ENCODE measurements around the gene CTTN. TPM values are rescaled to one million over a fixed set of nuclear protein-coding genes. Genes with fewer than 3 reads are reported as not detected.

CTTN gene
- total RNA-seq, 4 donors from 2014 or later = 261 to 536 (median 402) TPM

DNA sequence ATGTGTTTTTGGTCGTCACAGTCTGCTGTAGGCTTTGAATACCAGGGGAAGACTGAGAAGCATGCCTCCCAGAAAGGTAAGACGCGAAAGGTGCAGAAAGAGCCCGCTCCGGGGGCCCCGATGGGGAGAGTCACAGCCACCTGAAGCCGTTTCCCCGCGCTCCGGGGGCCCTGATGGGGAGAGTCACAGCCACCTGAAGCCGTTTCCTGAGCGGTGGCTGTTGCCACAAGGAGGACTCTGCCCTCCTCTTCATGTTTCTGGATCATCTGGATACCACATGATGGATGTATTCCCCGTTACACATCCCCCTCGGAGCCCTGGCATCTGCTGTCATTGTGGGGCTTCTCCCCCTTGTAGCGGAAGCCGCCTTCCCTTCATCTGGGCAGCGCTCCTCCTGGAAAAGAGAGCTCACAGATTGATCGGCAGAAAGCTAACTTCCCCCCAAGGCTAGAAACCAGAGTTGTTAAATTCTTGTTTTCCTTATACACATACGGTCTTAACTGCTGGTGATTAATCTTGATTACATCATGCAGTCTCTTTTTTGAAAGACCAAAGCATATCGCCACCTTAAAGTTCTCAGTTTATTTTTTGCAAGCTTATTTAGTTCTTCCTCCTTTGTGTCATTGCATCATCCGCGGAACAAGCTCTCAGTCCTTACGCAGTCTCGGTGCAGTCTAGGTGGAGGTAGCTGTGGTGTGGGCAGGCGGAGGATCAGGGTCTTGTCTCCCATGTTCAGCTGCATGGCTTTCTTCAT lies 17.5 kb downstream of the CTTN start:
- peaks cover 0 to 98% (median 0%) of the 10 kb centered on the region in 3 donors for H3K36me3 ChIP-seq
- H3K4me3 ChIP-seq = no peak overlapping the region
- H3K27ac ChIP-seq = no peak overlapping the region
- no peaks in the 10 kb centered on the region for H3K27me3 ChIP-seq
- H3K9me3 ChIP-seq = no peaks in the 10 kb centered on the region
- H3K4me1 ChIP-seq = no peaks in the 10 kb centered on the region
- DNase-seq = no peak
- TF ChIP-seq POLR2A (IDR thresholded peaks at IDR 0.05) = no peak
- TF ChIP-seq, protein P1, sequence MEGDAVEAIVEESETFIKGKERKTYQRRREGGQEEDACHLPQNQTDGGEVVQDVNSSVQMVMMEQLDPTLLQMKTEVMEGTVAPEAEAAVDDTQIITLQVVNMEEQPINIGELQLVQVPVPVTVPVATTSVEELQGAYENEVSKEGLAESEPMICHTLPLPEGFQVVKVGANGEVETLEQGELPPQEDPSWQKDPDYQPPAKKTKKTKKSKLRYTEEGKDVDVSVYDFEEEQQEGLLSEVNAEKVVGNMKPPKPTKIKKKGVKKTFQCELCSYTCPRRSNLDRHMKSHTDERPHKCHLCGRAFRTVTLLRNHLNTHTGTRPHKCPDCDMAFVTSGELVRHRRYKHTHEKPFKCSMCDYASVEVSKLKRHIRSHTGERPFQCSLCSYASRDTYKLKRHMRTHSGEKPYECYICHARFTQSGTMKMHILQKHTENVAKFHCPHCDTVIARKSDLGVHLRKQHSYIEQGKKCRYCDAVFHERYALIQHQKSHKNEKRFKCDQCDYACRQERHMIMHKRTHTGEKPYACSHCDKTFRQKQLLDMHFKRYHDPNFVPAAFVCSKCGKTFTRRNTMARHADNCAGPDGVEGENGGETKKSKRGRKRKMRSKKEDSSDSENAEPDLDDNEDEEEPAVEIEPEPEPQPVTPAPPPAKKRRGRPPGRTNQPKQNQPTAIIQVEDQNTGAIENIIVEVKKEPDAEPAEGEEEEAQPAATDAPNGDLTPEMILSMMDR (IDR thresholded peaks at IDR 0.05) = no peak

DNA sequence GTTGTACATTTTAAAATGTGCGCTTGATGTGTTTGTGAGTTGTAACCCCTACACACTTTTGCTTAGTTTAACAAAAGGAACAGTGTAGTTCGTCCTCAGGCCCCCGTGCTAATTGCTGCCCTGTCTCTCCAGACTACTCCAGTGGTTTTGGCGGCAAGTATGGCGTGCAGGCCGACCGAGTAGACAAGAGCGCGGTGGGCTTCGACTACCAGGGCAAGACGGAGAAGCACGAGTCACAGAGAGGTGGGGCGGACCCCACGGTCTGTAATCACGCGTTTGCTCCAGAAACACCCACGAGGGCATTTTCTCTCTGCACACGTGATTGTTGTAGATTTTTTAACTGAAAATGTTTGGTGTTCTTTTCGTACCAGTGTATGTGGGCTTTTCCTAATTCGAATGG lies 18.6 kb downstream of the CTTN start:
- H3K9me3 ChIP-seq = no peaks in the 10 kb centered on the region
- no peaks in the 10 kb centered on the region for H3K27me3 ChIP-seq
- DNase-seq = no peak
- no peaks in the 10 kb centered on the region for H3K4me1 ChIP-seq
- H3K4me3 ChIP-seq = no peak overlapping the region
- peaks cover 0 to 96% (median 0%) of the 10 kb centered on the region in 3 donors for H3K36me3 ChIP-seq
- H3K27ac ChIP-seq = no peak overlapping the region
- TF ChIP-seq POLR2A (IDR thresholded peaks at IDR 0.05) = no peak
- TF ChIP-seq, protein P1 (IDR thresholded peaks at IDR 0.05) = no peak

DNA sequence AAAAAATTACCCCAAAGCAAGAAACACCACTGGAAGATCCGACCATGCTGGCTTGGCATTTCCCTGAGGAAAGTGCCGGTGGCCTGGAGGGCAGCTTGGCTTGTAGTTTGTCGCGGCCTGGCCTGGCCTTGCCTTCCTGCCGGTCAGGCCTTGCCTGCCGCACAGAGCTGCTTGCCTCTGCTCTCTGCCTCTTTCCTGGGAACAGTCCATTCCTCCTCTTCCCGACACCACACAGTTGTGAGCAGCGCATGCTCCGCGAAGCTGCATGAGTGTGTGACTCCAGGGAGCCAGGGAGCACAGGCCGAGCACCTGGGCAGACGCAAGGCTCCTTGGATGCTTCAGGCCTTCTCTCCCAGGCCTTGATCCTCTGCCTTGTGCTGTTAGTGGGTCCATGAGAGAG lies 19.8 kb downstream of the CTTN start:
- Histone ChIP-seq H3K4me3 (no peak overlapping the region), H3K4me1 (no peaks in the 10 kb centered on the region), H3K9me3 (no peaks in the 10 kb centered on the region), H3K36me3 (peaks cover 0 to 95% (median 0%) of the 10 kb centered on the region in 3 donors), H3K27me3 (no peaks in the 10 kb centered on the region), H3K27ac (no peak overlapping the region)
- TF ChIP-seq POLR2A (IDR thresholded peaks at IDR 0.05) = no peak
- TF ChIP-seq, protein P1 (IDR thresholded peaks at IDR 0.05) = no peak
- DNase-seq = no peak

DNA sequence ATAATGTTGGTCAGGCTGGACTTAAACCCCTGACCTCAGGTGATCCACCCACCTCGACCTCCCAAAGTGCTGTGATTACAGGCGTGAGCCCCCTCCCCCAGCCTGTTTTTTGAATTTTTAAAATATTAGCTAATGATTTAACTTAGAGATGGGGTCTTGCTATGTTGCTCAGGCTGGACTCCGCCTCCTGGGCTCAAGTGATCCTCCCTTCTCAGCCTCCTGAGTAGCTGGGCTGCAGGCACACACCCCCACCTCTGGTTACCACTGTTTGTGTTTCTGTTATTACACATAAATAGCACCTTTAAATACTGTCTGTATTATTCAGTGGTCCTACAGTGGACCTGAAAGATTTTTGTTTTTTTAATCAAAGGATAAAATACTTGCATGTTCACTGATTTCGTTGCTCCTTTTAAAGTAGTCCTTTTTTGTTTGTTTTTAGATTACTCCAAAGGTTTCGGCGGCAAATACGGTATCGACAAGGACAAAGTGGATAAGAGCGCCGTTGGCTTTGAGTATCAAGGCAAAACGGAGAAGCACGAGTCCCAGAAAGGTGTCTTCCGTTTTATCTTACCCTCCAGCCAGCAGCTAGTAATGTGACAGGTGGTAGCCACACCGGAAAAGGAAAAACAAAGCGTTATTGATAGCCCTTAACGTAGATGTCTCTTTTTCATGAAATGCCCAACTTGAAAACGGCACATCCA lies 21.1 kb downstream of the CTTN start:
- TF ChIP-seq, protein P1 (IDR thresholded peaks at IDR 0.05) = no peak
- no peak for TF ChIP-seq POLR2A (IDR thresholded peaks at IDR 0.05)
- H3K4me3 ChIP-seq = no peak overlapping the region
- H3K9me3 ChIP-seq = no peaks in the 10 kb centered on the region
- no peak overlapping the region for H3K27ac ChIP-seq
- no peaks in the 10 kb centered on the region for H3K4me1 ChIP-seq
- DNase-seq = no peak
- H3K36me3 ChIP-seq = peaks cover 0 to 94% (median 0%) of the 10 kb centered on the region in 3 donors
- no peaks in the 10 kb centered on the region for H3K27me3 ChIP-seq

DNA sequence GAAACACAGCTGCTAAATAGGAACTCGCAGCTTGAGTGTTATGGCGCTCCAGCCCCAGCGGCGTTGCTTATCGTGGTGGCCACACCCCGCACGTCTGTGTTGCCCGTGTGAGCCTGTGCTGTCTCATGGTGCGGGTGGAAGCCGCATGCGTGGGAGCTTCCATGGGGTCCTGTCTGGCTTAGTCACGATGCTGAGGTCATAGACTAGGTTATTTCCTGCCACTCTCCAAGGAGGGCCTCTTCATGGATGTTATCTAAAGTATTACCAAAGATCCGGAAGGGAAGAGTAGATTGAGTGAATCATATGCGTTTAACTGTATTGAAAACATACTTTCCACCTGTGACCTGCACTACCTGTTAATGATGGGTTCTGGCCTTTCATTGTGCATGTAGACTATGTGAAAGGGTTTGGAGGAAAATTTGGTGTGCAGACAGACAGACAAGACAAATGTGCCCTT lies 21.7 kb downstream of the CTTN start:
- H3K9me3 ChIP-seq = no peaks in the 10 kb centered on the region
- H3K27ac ChIP-seq = no peak overlapping the region
- no peaks in the 10 kb centered on the region for H3K27me3 ChIP-seq
- H3K4me1 ChIP-seq = no peaks in the 10 kb centered on the region
- no peak for DNase-seq
- peaks cover 0 to 94% (median 0%) of the 10 kb centered on the region in 3 donors for H3K36me3 ChIP-seq
- H3K4me3 ChIP-seq = no peak overlapping the region
- TF ChIP-seq, protein P1 (IDR thresholded peaks at IDR 0.05) = no peak
- no peak for TF ChIP-seq POLR2A (IDR thresholded peaks at IDR 0.05)

Measured in Peyer's patch (tissue), 4 donors.